CD1c-positive myeloid dendritic cell (primary cell): ENCODE results near the gene GAK.
"Not testable (repeated sequence)": the region's sequence is repeated elsewhere in the genome, so short reads cannot be mapped to it uniquely, and the experiment has no call there.

Experiments
- DNase-seq: peaks from one replicate; pipeline ENCODE4 v3.0.0-alpha.2; 2016; ENCODE audit errors: extremely low spot score

GAK gene

GRCh38 chr4:952881-953573 lies 20.9 kb upstream of the GAK start:
- no peak for DNase-seq

GRCh38 chr4:951594-952468 lies 19.7 kb upstream of the GAK start:
- DNase-seq: no peak

- no peak for DNase-seq
Measured at GRCh38 chr4:951186-951585, 19.1 kb upstream of the GAK start.

DNA sequence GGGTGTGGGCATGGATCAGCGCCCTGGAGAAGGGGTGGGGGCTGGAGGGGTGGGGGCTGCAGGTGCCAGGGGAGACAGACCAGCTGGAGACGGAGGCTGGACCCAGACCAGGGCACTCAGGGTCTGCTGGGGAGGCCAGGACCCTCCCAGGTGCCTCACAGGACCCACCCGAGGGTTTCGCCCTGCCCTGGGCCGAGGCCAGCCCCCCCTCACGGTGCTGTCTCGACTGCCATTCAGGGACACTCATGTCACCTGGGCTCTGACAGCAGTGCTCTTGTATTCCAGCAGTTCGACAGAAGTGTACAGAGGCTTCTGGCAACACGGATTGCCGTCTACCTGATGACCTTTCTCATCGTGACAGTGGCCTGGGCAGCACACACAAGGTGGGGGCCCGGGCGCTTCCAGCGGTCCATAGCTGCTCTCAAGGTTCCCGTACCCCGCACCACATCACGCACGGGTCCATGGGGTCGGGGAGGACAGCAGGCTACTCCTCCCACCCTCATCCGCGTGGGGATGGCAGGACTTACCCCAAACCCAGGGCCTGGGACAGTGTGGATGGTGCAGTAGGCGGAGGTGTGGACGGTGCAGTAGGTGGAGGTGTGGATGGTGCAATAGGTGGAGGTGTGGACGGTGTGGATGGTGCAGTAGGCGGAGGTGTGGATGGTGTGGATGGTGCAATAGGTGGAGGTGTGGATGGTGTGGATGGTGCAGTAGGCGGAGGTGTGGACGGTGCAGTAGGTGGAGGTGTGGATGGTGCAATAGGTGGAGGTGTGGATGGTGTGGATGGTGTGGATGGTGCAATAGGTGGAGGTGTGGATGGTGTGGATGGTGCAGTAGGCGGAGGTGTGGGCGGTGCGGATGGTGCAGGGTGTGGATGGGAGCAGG lies 18.3 kb upstream of the GAK start:
- no peak for DNase-seq

- DNase-seq: no peak
Measured at GRCh38 chr4:949656-950055, 17.5 kb upstream of the GAK start.

DNA sequence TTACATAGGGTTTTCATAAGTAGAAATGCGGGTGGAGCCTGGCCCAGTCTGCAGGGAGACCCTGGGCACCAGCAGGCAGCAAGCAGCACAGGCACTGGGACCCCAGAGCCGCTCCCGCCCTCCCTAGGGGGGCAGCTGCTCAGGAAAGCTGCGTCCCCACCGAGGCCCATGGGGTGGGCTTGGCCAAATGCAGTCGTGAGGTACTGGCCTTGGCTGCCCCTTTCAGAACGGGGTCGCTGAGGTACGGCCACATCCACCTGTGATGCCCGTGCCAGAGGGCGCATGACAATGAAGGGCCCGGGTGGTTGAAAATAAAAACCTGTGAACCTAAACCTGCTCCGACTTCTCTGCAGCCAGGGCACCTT lies 16.8 kb upstream of the GAK start:
- DNase-seq: no peak

- DNase-seq: no peak
Measured at GRCh38 chr4:948101-948935, 16.2 kb upstream of the GAK start.

DNA sequence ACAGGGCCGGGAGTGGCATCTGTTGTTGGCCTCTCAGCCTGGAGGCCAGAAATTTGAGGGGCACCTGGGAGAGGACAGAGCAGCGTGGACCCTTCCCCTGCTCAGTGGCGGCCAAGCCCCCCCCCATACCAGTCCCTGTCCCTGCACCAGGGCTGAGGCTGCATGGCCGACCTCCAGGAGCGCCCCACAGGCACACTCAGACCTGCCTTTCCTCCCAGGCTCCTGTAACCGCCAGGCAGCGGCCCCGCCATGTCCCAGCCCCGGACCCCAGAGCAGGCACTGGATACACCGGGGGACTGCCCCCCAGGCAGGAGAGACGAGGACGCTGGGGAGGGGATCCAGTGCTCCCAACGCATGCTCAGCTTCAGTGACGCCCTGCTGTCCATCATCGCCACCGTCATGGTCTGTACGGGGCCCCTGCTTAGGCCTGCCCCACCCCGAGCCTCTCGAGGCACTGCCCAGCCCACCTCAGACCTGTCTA lies 15.4 kb upstream of the GAK start:
- DNase-seq: no peak

- no peak for DNase-seq
Measured at GRCh38 chr4:946517-947471, 14.7 kb upstream of the GAK start.

GRCh38 chr4:946103-946450 lies 14.0 kb upstream of the GAK start:
- no peak for DNase-seq

- no peak for DNase-seq
Measured at GRCh38 chr4:945274-946102, 13.4 kb upstream of the GAK start.

- not testable (repeated sequence) for DNase-seq
Measured at GRCh38 chr4:939508-939907, 7.4 kb upstream of the GAK start.

- DNase-seq: no peak
Measured at GRCh38 chr4:932713-933070, 576 bp upstream of the GAK start.

DNA sequence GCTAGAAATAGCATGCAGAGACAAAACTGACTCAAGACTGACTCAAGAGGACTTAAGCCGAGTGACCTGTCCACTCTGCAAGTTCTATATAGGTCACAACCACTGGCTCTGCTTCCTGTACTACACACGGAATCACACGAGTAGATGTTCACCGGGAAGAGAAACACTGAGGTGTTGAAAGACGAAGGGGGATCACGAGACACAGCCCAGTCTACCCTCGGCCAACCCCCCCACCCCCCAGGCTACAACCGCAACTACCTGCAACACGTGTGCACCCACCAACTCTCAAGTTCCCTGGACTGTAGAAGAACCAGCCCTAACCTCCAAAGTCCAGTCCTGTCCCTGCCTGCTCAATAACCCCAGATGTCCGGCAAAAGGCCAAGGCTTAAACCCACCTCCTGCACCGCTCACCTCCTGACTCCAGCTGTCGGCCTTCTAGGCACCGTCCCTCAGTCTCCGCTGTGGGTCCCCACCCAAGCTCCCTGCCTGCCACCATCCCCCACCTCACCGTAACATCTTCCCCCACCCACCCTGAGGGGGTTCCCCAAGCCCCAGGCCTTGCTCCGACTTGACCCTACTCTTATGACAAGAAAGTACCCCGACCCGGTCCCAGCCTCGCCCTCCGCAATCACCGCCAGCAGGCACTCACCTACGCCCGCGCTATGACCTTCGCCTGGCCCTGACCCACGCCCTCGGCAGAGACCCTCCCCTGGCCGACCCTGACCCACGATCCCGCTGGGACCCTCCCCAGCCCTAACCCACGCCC lies 739 bp downstream of the GAK start:
- DNase-seq: peak; percentile 46

GRCh38 chr4:930827-931193 lies 1.3 kb downstream of the GAK start:
- DNase-seq: no peak

GRCh38 chr4:930028-930551 lies 2.0 kb downstream of the GAK start:
- peak; percentile 73 for DNase-seq

DNA sequence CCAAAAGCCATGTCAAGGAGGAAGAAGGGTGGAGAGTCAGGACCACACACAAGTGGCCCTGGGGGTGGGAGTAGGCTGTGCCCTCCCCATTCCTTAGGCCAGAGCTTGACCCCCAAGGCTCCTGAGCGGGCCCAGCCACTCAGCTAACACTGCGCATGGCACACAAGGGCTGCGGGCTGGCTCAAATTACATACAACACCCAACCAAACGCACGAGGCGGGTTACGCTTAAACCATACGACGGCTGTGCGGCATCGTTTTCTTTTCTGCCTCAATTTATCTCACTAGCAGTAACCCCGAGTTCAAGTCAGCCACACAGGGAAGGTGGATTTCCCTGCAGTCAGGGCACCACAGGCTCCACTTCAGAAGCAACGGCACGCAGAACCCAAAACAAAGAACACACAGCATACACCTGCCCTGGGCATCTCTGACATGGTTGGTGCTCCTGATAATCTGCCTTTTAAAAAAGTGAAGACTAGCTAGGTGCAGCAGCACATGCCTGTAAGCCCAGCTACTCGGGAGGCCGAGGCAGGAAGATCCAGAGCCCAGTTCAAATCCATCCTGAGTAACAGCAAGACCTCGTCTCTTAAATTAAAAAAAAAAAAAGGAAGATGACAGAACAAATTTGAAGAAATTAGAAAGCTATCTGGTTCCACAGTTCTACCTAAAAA lies 2.9 kb downstream of the GAK start:
- no peak for DNase-seq

- DNase-seq: peak; percentile 10
Measured at GRCh38 chr4:927566-927965, 4.5 kb downstream of the GAK start.
